Measurements from ENCODE around the gene FHAD1.

FHAD1 gene

GRCh38 chr1:15262003-15262377 lies 15.0 kb downstream of the FHAD1 start:
- no peak overlapping the region; the same call in 1 of the 2 replicates for H3K9ac ChIP-seq (ENCODE audit: low read length)
- no peak overlapping the region; the same call in 1 of the 2 replicates for H3K4me3 ChIP-seq (ENCODE audit: low read length)
- peaks cover 26% of the 10 kb centered on the region for H3K4me1 ChIP-seq (ENCODE audit: low read length)
- no peak for DNase-seq
- H3K9me3 ChIP-seq (replicated peaks; ENCODE audit: insufficient read depth, low read length) = no peaks in the 10 kb centered on the region
- no peaks in the 10 kb centered on the region for H3K9me2 ChIP-seq (replicated peaks; ENCODE audit: insufficient read depth, low read length)
- H3K27ac ChIP-seq (ENCODE audit: low read length) = no peak overlapping the region
- H3K4me2 ChIP-seq (ENCODE audit: low read depth, low read length) = peak overlapping the region; percentile 84; the same call in 1 of the 2 replicates
- peaks cover 10% of the 10 kb centered on the region for H3F3A ChIP-seq (ENCODE audit: insufficient read depth, low read length)
- no peaks in the 10 kb centered on the region for H3K79me2 ChIP-seq (ENCODE audit: low read length)
- 0 out of 2 replicates have a peak overlapping the region, but pooled peaks have one; percentile 90 for H2AFZ ChIP-seq (ENCODE audit: low read length)
- TF ChIP-seq CTCF (IDR thresholded peaks at IDR 0.05; ENCODE audit: low read length) = no peak
- no peak for TF ChIP-seq EZH2phosphoT487 (IDR thresholded peaks at IDR 0.05; ENCODE audit: low read length)
- no peak for TF ChIP-seq EZH2 (optimal IDR thresholded peaks at IDR 0.05; ENCODE audit: low read depth, low read length)
- H3K27me3 ChIP-seq (replicated peaks; ENCODE audit: insufficient read depth, low read length) = no peaks in the 10 kb centered on the region
- no peaks in the 10 kb centered on the region for H4K20me1 ChIP-seq (ENCODE audit: insufficient read depth, low read length)
- no peaks in the 10 kb centered on the region for H3K36me3 ChIP-seq (replicated peaks; ENCODE audit: insufficient read depth, low read length)

GRCh38 chr1:15262706-15263105 lies 15.7 kb downstream of the FHAD1 start:
- H3K4me2 ChIP-seq (ENCODE audit: low read depth, low read length) = no peak overlapping the region
- peaks cover 23% of the 10 kb centered on the region for H3K4me1 ChIP-seq (ENCODE audit: low read length)
- TF ChIP-seq EZH2phosphoT487 (IDR thresholded peaks at IDR 0.05; ENCODE audit: low read length) (no peak), CTCF (IDR thresholded peaks at IDR 0.05; ENCODE audit: low read length) (no peak), EZH2 (optimal IDR thresholded peaks at IDR 0.05; ENCODE audit: low read depth, low read length) (no peak)
- peaks cover 9% of the 10 kb centered on the region for H3F3A ChIP-seq (ENCODE audit: insufficient read depth, low read length)
- no peak overlapping the region for H3K4me3 ChIP-seq (ENCODE audit: low read length)
- H3K27me3 ChIP-seq (replicated peaks; ENCODE audit: insufficient read depth, low read length) = no peaks in the 10 kb centered on the region
- no peaks in the 10 kb centered on the region for H4K20me1 ChIP-seq (ENCODE audit: insufficient read depth, low read length)
- H3K27ac ChIP-seq (ENCODE audit: low read length) = no peak overlapping the region
- DNase-seq = no peak
- H3K36me3 ChIP-seq (replicated peaks; ENCODE audit: insufficient read depth, low read length) = no peaks in the 10 kb centered on the region
- H3K9me2 ChIP-seq (replicated peaks; ENCODE audit: insufficient read depth, low read length) = no peaks in the 10 kb centered on the region
- no peaks in the 10 kb centered on the region for H3K9me3 ChIP-seq (replicated peaks; ENCODE audit: insufficient read depth, low read length)
- H2AFZ ChIP-seq (ENCODE audit: low read length) = no peak overlapping the region
- H3K9ac ChIP-seq (ENCODE audit: low read length) = no peak overlapping the region
- no peaks in the 10 kb centered on the region for H3K79me2 ChIP-seq (ENCODE audit: low read length)

GRCh38 chr1:15264769-15265168 lies 17.7 kb downstream of the FHAD1 start:
- Histone ChIP-seq H3K79me2 (ENCODE audit: low read length) (no peaks in the 10 kb centered on the region), H3K4me2 (ENCODE audit: low read depth, low read length) (no peak overlapping the region), H3K9ac (ENCODE audit: low read length) (no peak overlapping the region), H4K20me1 (ENCODE audit: insufficient read depth, low read length) (no peaks in the 10 kb centered on the region), H3K27me3 (replicated peaks; ENCODE audit: insufficient read depth, low read length) (no peaks in the 10 kb centered on the region), H3K36me3 (replicated peaks; ENCODE audit: insufficient read depth, low read length) (no peaks in the 10 kb centered on the region), H3K9me2 (replicated peaks; ENCODE audit: insufficient read depth, low read length) (no peaks in the 10 kb centered on the region), H3K9me3 (replicated peaks; ENCODE audit: insufficient read depth, low read length) (no peaks in the 10 kb centered on the region), H3K27ac (ENCODE audit: low read length) (no peak overlapping the region), H3K4me1 (ENCODE audit: low read length) (peaks cover 12% of the 10 kb centered on the region), H2AFZ (ENCODE audit: low read length) (no peak overlapping the region), H3F3A (ENCODE audit: insufficient read depth, low read length) (0 out of 2 replicates have a peak, but pooled peaks cover 3% of the 10 kb centered on the region), H3K4me3 (ENCODE audit: low read length) (no peak overlapping the region)
- no peak for DNase-seq
- no peak for TF ChIP-seq EZH2 (optimal IDR thresholded peaks at IDR 0.05; ENCODE audit: low read depth, low read length)
- TF ChIP-seq CTCF (IDR thresholded peaks at IDR 0.05; ENCODE audit: low read length) = no peak
- TF ChIP-seq EZH2phosphoT487 (IDR thresholded peaks at IDR 0.05; ENCODE audit: low read length) = no peak

Data from MM.1S (cell line).